Bone marrow (tissue), 2 donors: Measurements from ENCODE around the gene SLC52A1.
A peak's percentile ranks its signal among the peaks of the same experiment; 100 is the strongest.
"Not testable (repeated sequence)": the region's sequence is repeated elsewhere in the genome, so short reads cannot be mapped to it uniquely, and the experiment has no call there.

ENCODE experiments used
- DNase-seq, 2 donors: peaks; one replicate each; lab custom pipeline; 2025; lab: John Stamatoyannopoulos, UW

Gene SLC52A1

GRCh38 chr17:5031365-5032082 is 3.7 kb downstream of the SLC52A1 start:
- DNase-seq, result peak; percentile 68 to 86

GRCh38 chr17:5030168-5030567 is 5.1 kb downstream of the SLC52A1 start:
- not testable (repeated sequence) for DNase-seq

DNA sequence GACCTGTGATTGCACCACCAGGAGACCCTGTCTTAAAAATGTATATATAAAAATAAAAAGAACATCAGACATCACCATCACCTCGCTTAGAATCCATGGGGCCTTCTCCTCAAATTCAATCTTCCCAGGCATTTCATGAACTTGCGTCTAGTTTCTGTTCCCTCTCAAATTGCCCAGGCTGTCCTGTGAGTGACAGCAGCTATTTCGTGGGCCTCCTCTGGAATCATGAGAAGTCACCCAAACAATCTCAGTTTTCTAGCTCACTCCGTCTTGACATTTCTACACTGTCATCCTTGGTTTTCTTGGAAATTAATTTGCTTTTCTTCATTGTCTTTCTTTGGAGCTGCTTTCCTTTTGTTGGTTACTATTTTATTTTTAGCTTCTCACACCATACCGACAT is 7.3 kb downstream of the SLC52A1 start:
- DNase-seq, result no peak

GRCh38 chr17:5027299-5027698 is 7.9 kb downstream of the SLC52A1 start:
- DNase-seq, result no peak

- DNase-seq, result no peak
Measured at GRCh38 chr17:5024604-5025003, 10.6 kb downstream of the SLC52A1 start.

GRCh38 chr17:5023588-5024147 is 11.6 kb downstream of the SLC52A1 start:
- no peak for DNase-seq

DNA sequence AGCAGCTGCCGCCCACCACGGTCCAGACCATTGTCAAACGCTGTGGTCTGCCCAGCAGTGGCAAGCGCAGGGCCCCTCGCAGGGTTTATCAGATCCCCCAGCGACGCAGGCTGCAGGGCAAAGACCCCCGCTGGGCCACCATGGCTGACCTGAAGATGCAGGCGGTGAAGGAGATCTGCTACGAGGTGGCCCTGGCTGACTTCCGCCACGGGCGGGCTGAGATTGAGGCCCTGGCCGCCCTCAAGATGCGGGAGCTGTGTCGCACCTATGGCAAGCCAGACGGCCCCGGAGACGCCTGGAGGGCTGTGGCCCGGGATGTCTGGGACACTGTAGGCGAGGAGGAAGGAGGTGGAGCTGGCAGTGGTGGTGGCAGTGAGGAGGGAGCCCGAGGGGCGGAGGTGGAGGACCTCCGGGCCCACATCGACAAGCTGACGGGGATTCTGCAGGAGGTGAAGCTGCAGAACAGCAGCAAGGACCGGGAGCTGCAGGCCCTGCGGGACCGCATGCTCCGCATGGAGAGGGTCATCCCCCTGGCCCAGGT is 13.0 kb downstream of the SLC52A1 start:
- no peak for DNase-seq

- DNase-seq, result no peak
Measured at GRCh38 chr17:5020502-5021023, 14.7 kb downstream of the SLC52A1 start.

DNA sequence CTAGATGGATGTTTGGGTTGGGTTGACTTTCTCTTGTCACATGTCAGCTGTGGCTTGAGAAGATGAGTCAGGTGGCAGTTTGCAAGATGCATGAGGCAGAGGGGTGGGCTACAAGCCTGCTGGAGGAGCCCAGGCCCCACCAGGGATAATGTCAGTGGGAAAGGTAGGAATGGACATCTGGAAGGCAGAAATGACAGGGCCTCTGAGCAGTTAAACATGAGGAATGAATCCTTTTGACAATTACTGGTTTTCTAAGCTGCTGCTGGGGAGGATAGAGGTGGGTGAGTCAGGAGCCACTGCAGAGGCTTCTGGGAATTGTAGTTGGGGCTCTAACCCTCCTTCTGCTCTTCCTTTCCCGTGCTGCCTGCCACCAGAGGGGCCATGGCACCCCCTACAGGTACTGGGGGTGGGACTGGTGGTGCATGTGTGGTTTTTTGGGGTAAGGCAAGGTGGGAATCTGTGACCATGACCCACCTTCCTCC is 15.7 kb downstream of the SLC52A1 start:
- peak; percentile 6 to 42 for DNase-seq

GRCh38 chr17:5014357-5014756 is 20.9 kb downstream of the SLC52A1 start:
- no peak for DNase-seq

GRCh38 chr17:5011928-5012327 is 23.3 kb downstream of the SLC52A1 start:
- DNase-seq, result no peak

DNA sequence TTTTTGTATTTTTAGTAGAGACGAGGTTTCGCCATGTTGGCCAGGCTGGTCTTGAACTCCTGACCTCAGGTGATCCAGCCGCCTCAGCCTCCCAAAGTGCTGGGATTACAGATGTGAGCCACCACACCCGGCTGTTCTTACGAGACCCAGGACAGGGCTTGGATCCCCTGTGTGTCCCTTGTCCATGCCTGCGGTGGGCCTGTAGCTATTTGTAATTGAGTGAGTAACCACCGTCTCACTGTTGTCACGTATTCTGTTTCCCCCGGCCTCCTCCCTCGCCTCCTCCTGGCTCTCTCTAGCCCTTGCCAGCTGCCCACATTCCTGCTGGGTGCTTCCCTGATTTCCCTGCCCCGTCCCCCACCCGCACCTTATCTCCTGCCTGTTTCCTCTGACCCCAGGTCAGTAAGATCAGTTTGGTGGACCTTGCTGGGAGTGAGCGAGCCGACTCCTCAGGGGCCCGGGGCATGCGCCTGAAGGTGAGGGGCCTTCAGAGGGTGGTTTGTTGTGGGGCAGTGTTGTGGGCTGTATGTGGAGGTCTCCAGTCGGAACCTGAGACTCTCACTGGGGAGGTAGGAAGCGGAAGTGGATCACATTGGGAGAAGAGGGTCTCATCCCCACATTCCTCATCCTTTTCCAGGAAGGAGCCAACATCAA is 31.9 kb downstream of the SLC52A1 start:
- no peak for DNase-seq

GRCh38 chr17:5002121-5002788 is 33.0 kb downstream of the SLC52A1 start:
- no peak for DNase-seq

- no peak for DNase-seq
Measured at GRCh38 chr17:5000237-5000639, 35.0 kb downstream of the SLC52A1 start.

DNA sequence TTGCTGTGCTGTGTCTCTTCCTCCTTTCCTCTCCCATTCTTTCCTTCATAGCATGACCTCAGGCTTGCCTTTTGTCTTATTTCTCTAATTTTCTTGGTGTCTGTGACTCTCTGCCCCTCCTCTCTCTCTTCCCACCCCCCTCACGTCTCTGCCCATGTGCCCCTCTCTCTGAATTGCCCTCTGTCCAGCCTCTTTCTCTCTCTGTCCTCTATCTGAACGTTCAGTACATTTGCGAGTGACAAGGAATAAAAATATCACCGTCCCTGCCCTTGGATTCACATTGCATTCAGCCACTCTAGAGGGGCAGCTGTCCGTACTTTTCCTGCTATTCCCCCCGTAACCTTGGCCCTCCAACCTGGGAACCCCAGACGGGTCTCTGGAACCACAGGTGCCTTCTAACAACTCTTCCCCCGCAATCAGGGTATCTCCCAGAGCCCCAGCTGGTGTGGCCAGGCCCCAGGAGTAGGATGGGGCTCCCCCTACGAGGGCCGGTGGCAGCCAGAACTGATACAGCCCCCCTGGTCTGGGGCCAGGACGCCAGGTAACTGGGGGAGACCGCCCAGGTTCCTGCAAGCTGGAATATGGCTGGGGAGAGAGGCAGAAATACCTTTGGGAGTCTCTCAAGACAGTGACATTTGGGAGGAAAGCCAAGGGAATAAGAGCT is 35.7 kb downstream of the SLC52A1 start:
- DNase-seq, result no peak

DNA sequence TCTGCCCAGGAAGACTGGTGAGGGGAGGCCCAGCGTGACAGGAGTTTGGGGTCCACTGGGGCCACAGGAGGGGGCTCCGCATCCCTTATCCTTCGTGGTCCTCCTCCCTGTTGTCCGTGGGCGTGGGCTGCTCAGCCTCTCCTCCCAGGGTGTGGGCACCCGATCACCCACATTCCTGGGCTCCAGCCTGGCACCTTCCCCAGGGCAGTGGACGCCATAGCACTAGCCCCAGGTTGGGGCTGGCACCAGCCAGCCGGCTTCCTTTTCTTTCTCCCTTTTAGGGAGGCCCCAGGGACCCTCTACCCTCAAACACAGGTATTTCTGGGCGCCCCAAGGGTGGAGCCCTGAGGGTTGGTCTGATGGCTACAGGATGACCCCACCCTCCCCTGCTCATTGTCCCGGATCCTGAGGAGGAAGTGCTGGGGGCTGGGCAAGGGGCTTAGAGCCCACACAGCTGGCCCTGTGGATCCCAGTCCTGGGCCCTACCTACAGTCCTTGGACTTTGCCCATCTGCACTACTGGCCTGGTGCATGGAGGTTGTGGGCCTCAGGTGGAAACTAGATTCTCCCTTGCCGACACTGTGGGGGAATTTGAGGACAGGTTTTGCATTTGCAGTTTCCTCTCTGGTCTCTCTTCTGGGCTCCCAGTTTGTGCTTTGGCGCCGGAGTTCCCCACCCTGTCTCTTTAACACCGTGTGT is 36.3 kb downstream of the SLC52A1 start:
- DNase-seq, result no peak

DNA sequence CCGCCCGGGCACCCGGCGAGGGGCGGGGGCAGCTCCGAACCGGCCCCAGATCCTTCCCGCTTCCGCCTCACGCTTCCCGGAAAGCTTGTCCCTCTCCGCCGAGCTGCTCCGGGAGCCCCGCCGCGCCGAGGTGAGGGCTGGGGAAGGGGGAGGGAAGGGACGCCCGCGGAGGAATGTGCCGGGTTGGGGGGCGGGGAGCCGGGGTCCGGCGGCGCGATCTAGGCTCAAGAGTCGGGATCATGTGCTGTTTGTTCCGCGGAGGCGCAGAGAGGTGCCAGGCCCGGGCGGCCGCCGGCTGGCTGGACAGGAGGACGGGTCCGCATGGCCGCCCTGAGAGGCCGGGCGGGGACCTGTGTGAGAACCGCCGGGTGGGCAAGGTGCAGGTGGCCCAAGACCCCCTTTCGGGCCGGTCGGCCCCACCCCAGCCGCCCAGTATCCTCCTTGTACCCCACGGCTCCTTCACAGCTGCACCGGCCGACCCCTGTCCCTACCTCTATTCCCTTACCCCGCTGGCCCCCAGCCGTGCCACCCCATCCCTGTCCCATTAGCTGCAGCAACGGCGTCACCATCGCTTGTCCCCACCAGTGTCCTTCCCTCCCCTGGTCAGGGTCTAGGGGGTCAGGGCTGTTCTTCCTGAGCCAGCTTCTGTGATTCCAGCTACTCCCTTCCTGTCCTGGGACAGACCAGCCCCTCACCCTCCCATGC is 37.0 kb downstream of the SLC52A1 start:
- DNase-seq, result no peak

DNA sequence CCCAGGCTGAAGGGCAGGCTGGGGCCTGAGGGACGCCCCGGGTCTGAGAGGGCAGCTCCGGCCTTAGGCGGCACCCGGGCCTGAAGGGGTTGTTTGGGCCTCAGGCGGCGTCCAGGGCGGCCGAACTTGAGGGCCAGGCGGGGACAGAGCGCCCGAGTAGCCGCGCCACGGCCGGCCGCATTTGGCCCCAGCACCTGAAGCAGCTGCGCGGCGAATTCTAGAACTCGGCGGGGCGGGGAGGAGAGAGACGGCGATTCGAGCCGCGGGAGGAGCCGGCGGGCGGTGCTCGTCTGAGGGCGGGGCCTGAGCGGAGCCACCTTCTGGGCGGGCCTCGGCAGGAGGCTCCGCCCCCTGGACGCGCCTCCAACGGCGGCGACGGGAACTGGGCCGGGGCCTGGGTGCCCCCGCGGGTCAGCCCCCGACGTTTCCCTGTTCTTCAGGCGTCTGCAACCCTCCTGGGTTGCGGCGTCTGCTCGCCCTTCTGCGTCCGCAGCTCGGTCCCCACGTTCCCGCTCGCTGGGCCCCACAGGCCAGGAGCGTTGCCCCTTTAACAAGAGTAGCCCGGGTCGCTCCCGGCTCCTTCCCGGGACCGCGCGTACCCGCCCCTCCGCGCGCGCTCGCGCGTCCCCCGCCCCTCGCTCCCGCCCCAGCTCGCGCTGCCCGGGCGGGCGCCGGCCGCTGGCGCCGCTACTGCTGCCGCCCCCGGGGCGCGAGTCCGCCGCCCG is 37.8 kb downstream of the SLC52A1 start, which contains the start of the genes INCA1 and KIF1C:
TSS of gene INCA1 (minus strand) at position 221 of the 725 bp plus-strand sequence. CDS start 3,085 bp downstream, outside the sequence.
TSS of gene KIF1C (plus strand) at position 649 of the 725 bp plus-strand sequence. CDS start 2,297 bp downstream, outside the sequence.
- DNase-seq, result peak; percentile 57 to 78

DNA sequence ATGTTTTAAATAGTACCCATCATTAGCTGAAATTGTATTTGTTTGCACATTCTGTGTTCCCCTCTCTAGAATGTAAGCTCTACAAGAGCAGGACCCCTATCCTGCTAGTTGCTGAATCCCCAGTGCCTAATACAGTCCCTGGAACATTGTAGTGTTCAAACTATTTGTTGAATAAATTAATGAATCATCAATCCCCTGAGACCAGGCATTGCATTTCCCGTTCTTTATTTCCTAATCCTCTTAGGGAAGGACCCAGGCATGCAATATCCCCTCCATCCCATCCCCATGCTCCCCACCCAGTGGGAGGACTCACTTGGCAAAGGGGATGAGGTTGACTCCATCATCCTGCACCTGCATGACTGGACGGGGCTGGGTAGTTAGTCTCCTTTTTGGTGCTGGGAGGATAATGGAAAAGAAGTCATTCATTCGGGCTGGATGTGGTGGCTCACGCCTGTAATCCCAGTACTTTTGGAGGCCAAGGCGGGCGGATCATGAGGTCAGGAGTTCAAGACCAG is 41.1 kb downstream of the SLC52A1 start:
- no peak for DNase-seq
